HUDEP-2 (cell line): Measurements from ENCODE around the gene RABGEF1.
"Not testable (repeated sequence)": the region's sequence is repeated elsewhere in the genome, so short reads cannot be mapped to it uniquely, and the experiment has no call there.

Experiments
- DNase-seq, 76 experiments: peaks; one replicate each; lab custom pipeline; 2025; ENCODE audit not compliant: unreplicated experiment in 76 of 76; lab: John Stamatoyannopoulos, UW

Gene RABGEF1

GRCh38 chr7:66734006-66734405 lies 6.5 kb upstream of the RABGEF1 start:
- no peak for DNase-seq

- DNase-seq = no peak
Observed at GRCh38 chr7:66735154-66735553, 5.4 kb upstream of the RABGEF1 start.

DNA sequence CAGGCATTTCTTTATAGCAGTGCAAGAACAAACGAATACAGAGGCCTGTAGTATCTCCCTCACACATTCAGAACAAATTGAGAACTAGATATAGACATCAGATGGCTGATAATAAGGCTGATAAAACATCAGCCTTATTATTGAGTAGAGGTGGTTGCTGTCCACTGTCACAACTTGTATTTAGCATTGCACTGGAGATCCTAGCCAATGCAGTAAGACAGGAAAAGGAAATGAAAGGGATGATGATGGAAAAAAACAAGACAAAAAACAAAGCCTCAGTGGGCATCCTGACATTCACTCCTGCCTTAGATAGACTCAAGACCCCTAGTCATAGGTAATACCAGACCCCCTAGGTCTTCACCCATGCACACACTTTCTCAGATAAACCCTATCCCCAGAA lies 4.7 kb upstream of the RABGEF1 start:
- DNase-seq = no peak

DNA sequence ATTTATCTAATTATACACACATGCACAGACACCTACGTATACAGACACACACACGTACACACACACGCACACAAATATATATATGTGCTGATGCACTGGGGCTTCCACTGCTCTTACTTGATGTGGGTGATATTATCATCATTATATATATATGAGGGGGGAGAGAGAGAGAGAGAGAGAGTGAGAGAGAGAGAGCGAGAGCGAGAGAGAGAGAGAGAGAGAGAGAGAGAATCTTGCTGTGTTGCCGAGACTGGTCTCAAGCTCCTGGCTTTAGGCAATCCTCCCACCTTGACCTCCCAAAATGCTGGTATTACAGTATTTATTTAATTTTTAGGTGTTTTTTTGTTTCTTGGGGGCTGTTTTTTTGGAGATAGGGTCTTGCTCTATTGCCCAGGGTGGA lies 3.6 kb upstream of the RABGEF1 start:
- DNase-seq = no peak

DNA sequence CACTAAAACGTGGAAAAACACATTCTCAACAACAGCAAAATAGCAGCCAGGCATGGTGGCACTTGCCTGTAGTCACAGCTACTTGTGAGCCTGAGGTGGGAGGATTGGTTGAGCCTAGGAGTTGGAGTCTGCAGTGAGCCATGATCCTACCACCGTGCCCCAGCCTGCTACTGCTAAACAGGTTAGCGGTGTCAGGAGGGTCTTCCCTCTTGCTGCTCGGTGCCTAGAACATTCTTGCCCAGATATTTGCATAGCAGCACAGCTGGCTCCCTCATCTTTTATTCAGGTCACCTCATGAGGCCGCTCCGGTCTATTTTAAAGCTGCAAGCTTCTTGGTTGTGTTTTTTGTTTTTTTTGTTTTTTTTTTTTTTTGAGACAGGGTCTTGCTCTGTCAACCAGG lies 2.9 kb upstream of the RABGEF1 start:
- DNase-seq = no peak

GRCh38 chr7:66739477-66739876 lies 1.1 kb upstream of the RABGEF1 start:
- DNase-seq = no peak

GRCh38 chr7:66739953-66740301 lies 606 bp upstream of the RABGEF1 start:
- DNase-seq = peak in 3 of 76 experiments; percentile 32 to 60 (median 46)

DNA sequence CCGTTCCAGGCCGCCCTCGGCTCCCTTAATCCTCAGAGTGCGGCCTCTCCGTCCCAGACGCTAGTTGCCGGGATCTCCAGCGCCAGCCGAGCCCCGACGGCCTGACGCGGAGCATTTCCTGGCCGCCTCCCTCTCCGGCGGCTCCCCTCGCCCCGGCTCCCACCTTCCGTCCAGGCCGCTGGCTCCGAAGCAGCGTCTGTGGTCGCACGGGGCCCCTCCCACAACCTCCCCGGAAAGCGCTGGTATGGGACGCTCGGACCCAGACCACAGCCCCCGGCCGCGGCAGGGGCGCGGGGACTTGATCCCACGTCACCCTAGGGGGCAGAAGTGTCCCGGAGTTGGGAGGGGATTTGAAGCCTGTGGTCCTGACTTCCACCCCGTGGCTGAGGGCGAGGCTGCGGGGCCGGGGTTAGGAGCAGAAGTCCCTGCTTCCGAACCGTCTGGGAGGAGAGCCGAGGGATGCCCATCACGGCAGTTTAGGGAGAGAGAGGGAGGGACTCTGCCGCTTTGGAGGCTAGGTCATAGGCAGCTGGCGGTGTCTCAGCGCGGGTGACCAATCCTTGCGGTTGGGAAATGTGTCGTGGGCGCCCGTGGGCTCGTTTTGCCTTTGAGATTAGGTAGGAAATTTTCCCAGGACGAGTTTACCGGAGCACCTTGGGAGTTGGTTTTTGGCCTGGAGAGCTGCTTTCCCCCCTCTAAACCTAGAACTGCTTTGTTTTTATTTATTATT lies 612 bp downstream of the RABGEF1 start:
- DNase-seq = peak in 26 of 76 experiments; percentile 2 to 53 (median 24)

- DNase-seq = no peak
Observed at GRCh38 chr7:66741710-66742049, 1.1 kb downstream of the RABGEF1 start.

DNA sequence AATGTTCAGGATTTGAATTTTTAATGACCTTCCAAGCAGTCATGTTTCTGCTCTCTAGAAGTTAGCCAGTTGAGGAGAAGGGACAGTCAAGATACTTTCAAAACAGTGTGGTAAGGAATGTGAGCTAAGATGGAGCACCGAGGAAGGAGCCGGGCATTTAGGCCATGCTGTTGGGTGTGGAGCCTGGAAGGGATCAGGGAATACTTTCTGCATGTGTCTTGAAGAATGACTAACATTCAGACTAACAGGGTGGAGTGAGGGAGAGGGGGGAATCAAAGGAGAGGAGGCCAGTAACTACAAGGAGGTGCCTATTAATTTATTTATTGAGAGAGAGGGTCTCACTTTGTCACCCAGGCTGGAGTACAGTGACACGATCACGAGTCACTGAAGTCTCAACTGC lies 1.8 kb downstream of the RABGEF1 start:
- DNase-seq = not testable (repeated sequence)

DNA sequence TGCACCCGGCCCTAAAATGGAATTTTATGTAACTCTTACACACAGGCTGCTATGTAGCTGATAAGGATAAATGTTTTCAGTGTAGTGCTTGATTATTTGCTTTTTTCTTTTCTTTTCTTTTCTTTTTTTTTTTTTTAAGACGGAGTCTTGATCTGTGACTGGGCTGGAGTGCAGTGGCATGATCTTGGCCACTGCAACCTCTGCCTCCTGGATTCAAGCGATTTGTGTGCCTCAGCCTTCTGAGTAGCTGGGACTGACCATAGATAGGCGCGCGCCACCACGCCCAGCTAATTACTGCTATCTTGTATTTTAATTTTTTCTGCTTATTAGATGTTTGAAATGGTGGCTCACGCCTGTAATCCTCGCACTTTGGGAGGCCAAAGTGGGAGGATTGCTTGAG lies 3.4 kb downstream of the RABGEF1 start:
- DNase-seq = no peak

DNA sequence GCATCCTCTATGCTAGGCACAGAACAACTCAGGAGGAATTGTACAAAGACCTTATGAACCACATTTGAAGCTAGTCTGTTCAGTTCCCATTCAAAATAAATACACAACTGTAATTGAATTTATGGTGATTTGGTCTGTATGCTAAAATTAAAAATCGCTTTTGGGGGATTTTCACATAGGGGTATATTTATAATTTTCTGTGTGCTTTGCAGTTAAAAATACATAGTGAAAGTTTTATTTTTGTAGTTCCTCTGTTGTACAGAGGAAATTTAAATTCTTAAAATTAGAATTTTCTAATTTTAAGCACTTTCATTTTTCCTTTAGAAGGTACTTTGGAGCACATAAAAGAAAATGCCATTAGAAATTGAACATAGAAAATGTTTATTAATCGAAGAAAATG lies 6.9 kb downstream of the RABGEF1 start:
- no peak for DNase-seq

GRCh38 chr7:66747881-66748511 lies 7.5 kb downstream of the RABGEF1 start:
- DNase-seq = no peak

DNA sequence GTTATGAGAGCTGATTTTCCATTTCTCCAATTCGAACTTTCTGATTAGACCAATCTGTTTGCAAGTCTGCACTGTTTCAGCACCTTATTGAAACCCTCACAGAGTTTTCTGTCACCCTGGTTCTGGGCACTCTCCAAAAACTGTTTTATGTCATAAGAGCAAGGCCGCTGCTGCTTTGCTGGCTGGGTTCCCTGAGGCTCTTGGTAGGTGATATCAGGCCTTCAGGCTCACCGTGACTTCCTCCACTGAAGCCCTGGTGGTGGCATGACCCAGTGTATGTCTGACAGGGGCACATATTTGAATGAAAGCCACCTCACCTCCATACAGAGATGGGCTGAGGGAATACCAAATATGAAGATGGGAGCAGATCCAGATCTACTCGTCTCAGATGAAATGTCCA lies 8.3 kb downstream of the RABGEF1 start:
- peak in 68 of 76 experiments; percentile 6 to 68 (median 48) for DNase-seq

DNA sequence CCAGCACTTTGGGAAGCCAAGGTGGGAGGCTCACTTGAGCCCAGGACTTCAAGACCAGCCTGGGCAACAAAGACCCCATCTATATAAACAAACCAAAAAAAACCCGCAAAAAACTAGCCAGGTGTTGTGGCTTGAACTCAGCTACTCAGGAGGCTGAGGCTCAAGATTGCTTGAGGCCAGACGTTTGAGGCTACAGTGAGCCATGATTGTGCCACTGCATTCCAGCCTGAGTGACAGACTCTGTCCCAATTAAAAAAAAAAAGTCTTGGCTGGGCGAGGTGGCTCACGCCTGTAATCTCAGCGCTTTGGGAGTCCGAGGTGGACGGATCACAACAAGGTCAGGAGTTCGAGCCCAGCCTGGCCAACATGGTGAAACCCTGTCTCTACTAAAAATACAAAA lies 11.4 kb downstream of the RABGEF1 start:
- no peak for DNase-seq

- DNase-seq = no peak
Observed at GRCh38 chr7:66754541-66754940, 14.0 kb downstream of the RABGEF1 start.

DNA sequence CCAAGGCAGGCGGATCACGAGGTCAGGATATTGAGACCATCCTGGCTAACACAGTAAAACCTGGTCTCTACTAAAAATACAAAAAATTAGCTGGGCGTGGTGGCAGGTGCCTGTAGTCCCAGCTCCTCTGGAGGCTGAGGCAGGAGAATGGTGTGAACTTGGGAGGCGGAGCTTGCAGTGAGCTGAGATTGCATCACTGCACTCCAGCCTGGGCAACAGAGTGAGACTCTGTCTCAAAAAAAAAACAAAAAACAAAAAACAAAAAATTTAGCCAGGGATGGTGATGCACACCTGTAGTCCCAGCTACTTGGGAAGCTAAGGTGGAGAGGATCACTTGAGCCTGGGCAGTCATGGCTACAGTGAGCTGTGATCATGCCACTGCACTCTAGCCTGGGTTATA lies 14.5 kb downstream of the RABGEF1 start:
- not testable (repeated sequence) for DNase-seq

GRCh38 chr7:66756227-66756626 lies 15.7 kb downstream of the RABGEF1 start:
- DNase-seq = not testable (repeated sequence)

DNA sequence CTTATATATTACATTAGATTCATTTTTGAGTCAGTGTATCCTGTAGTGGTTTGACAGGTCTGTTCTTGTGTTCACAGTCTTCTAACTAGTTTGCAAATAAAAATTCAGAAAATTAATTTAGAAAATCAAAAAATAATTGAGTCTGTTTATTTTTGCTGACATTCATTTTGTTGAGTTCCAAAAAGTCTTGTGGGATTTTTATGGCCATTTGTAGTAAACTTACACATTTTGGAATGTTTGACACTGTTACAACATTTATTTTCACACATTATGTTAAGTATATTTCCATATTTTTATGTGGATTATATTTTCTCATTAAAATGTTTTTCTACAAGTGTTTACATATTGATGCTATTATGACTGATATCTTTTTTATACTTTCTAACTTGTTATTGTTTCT lies 16.4 kb downstream of the RABGEF1 start:
- no peak for DNase-seq

DNA sequence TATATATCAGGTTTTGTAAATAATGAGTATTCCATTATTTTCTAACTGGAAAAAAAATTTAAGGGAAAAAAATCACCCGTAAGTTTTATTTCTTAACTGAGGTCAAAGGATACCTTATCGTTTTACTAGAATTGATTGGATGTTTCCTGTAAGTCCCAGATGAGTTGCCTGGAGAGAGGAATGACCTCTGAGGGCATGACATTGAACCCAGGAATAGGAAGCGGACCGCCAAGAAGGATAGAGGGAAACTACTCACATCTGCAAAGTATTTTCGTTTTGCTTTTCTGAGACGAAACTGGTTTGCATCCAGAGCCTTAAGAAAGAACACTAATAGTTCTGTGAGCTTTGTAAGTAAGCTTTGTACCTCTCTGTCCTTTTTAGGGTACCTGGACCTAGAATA lies 17.4 kb downstream of the RABGEF1 start:
- DNase-seq = no peak

- no peak for DNase-seq
Observed at GRCh38 chr7:66758950-66759628, 18.6 kb downstream of the RABGEF1 start.

- not testable (repeated sequence) for DNase-seq
Observed at GRCh38 chr7:66763183-66763582, 22.6 kb downstream of the RABGEF1 start.
